Measurements from ENCODE around the gene IRAK2.
"Not testable (repeated sequence)": the region's sequence is repeated elsewhere in the genome, so short reads cannot be mapped to it uniquely, and the experiment has no call there.

IRAK2 gene

DNA sequence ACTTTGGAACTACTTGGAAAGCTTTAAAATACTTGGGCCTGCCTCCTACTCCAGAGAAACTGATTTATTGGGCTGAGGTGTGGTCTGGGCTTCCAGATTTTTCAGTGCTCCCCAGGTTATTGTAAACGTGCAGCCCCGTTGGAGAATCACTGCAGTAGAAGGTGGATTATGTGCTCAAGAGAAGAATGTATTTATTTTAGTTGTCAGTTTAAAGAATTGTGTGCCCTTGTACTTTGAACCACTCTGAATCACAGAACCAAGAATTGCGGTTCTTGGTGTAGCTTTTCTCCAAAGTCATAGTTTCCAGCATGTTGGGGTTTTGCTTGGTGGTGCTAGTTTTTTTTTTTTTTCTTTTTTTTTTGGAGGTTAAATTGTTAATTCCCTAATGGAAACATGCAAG is 85.1 kb downstream of the IRAK2 start:
- no peak for DNase-seq (ENCODE audit: low spot score)

DNA sequence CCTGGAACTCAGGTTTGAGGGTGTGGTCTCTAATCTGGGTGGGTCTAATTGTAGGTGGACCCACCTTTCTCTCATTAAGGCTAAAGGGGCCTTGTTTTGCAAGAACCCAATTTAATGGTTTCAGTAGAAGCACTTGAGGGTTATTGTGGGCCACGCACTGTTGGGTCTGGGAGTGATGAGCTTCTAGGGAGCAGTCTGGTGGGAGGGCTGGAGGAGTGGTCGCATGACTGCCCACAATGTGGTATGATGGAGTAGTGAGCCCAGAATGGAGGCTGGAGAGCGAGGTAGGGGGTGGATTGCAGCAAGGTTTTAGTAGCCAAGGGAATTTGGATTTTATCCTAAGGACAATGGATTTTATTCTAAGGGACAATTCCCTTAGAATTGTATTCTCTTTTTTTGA is 86.3 kb downstream of the IRAK2 start:
- no peak for DNase-seq (ENCODE audit: low spot score)

DNA sequence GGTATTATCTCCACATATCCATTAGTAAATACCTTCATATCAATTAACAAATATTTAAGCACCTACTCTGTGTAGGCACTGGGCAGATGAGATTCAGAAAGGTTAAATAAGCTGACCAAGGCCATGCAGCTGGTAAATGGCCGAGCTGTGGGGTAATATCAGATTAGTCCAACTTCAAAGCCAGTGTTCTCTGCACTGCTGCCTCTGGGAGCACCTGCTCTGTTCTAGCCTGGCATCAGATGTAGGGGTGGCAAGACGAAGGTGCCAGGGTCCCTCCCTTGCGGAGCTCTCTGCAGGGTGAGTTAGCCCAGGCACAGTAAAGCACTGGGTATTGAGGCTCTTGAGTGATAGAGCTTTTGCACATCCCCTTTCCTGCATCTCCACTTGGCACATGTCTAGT is 89.0 kb downstream of the IRAK2 start:
- no peak for DNase-seq (ENCODE audit: low spot score)

DNA sequence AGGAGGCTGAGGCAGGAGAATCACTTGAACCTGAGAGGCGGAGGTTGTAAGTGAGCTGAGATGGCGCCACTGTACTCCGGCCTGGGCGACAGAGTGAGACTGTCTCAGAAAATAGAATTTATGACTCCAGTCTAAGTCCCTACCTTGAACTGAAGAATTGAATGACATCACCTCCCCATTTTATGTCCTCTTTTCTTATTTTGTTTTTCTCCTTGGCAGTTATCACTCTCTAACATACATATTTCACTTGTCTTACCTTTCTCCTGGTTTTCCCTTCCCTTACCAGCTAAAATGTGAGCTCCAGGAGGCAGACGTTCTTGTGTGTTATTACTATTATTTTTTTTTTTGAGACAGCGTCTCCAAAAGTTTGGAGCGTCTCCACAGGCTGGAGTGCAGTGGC is 91.1 kb downstream of the IRAK2 start:
- DNase-seq (ENCODE audit: low spot score), result no peak

DNA sequence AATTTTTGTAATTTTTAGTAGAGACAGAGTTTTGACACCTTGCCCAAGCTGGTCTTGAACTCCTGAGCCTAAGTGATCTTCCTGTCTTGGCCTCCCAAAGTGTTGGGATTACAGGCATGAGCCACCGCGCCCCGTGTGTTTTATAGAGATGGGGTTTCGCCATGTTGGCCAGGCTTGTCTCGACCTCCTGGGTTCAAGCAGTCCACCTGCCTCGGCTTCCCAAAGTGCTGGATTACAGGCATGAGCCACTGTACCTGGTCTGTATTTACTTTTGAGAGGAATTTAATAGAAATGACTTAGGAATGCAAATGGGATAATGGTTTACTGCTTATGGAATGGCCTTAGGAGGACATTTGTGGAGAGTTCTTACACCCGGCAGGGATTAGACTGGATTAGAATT is 94.3 kb downstream of the IRAK2 start:
- DNase-seq (ENCODE audit: low spot score), result no peak

DNA sequence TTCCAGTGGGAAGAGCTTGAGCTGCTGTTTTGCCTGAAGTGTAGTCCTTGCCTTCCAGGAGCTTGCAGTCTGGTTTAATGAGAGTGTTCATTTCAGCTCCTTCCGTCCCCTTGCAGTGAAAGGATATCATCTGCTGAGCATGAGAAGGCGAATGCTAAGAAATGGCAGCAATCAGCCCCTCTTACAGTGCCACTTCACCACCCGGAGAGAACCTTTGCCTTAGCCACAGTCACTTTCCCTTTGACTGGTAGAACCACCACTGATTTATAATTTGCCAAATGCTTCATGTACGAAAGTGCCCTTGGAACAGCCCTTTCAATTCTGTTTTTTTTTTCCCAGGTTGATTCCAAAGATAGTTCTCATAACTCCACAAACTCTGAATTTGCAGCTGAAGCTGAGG is 95.1 kb downstream of the IRAK2 start:
- DNase-seq (ENCODE audit: low spot score), result no peak

DNA sequence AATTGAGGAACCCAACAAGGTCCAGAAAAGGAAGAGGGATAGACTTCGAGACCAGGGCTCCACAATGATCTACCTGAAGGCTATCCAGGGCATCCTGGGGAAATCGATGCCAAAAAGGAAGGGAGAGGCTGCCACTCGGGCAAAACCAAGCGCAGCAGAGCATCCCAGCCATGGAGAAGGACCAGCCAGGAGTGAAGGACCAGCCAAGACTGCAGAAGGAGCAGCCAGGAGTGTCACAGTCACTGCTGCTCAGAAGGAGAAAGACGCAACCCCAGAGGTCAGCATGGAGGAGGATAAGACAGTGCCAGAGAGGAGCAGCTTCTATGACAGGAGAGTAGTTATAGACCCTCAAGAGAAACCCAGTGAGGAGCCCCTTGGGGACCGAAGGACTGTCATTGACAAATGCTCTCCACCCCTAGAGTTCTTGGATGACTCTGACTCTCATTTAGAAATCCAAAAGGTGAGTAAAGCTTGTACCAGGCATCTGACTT is 95.5 kb downstream of the IRAK2 start:
- DNase-seq (ENCODE audit: low spot score), result no peak

DNA sequence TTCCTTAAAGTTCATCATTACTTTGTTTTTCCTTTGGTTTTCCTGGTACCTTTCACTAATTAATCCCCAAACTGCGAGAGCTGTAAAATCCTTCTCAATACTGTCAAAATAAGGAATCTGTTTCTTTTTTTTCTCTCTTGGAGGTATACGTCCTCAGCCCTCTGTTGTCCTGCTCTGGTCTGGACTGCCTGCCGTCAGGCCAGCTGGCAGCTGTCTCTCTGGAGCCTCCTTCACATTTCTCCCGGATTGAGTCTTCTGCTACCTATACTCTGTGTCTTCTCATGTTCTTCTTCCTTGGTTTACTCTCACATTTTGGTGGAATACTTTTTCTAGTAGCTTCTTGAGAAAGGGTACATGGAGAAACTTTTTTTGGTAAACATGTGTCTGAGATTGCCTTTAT is 97.3 kb downstream of the IRAK2 start:
- no peak for DNase-seq (ENCODE audit: low spot score)

DNA sequence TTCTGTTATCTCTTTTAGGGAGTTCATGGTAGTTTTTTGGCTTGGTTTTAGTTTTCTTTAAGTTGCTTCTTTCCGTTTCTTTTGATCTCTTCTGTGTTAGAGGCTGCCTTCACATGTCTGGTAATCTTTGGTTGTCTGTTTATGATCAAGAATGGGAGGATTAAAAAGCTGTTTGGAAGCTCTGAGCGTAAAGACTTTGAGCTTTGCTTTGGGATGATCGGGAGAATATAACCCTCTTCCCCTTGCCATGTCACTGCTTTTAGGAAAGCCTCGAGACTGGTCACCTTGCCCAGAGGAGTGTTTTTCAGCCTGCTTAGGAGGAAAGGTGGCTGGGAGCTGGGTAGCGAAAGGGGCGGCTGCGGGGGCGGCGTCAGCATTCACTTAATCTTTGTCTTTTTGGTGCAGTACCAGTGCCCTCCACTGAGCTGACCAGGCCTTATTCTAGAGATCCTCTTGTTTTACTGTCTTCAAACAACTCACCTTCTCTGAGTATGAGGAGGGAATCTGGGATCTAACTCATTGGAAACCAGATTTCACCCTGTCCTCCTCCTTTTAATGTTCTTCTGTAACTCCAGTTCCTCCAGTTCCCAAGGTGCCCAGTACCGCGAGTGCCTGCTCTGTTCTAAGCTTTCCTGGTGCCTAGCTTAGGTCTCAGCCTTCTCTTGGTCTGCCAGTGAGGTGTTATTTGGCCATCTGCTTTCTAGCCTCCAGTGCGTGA is 99.1 kb downstream of the IRAK2 start:
- DNase-seq (ENCODE audit: low spot score), result no peak

DNA sequence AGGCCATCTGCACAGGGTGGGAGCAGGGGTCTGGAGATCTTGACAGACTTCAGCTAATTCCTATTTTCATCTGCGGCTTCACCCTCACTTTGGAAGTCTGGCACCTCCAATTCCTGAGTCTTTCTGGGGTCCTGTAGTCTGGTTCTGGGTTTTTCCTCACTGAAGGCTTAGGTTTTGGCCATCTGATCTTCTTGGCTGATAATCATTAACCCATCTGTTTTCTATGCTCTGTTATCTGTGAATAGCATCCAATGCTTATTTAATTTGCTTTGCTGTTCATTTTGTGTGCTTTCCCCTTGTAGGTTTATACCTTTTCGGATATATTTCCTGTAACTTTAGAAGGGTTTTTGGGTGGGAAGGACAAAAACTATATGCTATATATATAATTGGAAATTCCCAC is 101.1 kb downstream of the IRAK2 start:
- no peak for DNase-seq (ENCODE audit: low spot score)

DNA sequence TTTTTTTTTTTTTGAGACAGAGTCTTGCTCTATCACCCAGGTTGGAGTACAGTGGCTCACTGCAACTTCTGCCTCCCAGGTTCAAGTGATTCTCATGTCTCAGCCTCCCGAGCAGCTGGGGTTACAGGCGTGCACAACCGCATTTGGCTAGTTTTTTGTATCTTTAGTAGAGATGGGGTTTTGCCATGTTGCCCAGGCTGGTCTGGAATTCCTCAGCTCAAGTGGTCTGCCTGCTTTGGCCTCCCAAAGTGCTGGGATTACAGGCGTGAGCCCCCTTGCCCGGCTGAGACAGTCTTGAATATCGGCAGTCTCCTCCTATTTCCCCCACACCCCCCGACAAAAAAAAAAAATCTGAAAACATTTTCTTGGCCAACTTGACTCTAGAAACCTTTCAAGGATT is 102.2 kb downstream of the IRAK2 start:
- DNase-seq (ENCODE audit: low spot score), result not testable (repeated sequence)

DNA sequence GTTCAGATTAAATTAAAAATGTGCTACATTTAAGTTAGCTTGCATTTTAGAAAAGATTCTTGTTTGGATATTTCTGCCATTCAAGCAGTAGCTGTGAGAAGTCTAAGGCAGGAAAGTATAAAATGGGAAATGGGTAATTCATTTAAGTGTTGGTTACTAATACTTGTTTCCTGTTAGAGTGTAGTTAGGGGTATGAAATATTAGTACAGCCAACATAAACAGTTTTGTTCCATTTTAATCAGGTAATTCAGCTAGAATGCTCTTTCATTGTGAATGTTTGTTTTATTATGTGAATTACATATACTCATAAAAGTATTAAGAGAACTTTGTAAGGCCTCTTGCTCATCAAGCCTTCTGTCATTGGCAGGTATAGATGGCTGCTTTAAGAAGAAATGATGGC is 103.4 kb downstream of the IRAK2 start:
- no peak for DNase-seq (ENCODE audit: low spot score)

DNA sequence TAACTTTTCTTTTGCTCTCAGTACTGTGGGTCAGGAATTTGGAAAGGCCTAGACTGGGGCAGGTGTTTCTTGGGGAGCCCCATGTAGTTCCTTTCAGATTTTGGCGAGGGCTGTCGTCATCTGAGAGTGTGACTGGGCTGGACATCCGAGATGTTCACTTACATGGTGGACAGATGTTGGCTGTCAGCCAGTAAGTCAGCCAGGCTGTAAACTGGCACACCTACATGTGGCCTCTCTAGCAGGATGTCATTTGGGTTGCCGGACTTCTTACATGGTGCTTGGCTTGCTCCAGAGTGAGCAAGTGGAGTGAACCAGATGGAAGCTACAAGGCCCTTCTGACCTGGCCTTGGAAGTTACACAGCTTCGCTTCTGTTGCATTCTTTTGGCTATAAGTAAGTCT is 104.2 kb downstream of the IRAK2 start:
- no peak for DNase-seq (ENCODE audit: low spot score)

DNA sequence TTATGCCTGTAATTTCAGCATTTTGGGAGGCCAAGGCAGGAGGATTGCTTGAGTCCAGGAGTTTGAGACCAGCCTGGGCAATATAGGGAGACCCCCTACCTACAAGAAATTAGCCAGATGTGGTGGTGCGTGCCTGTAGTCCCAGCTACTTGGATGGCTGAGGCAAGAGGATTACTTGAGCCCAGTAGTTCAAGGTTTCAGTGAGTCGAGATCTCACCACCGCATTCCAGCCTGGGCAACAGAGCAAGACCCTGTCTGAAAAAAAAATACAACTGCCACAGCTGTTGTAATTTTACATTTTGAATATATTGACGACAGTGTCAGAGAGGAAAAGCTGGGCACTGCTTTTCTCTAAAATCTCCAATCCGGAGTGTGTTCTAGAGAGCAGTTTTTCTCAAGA is 104.7 kb downstream of the IRAK2 start:
- no peak for DNase-seq (ENCODE audit: low spot score)

DNA sequence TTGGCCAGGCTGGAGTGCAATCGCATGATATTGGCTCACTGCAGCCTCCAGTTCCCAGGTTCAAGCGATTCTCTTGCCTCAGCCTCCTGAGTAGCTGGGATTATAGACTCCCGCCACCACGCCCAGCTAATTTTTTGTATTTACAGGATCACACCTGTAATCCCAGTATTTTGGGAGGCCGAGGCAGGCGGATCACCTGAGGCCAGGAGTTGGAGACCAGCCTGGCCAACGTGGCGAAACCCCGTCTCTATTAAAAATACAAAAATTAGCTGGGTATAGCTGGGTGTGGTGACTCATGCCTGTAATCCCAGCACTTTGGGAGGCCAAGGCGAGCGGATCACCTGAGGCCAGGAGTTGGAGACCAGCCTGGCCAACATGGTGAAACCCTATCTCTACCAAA is 107.8 kb downstream of the IRAK2 start:
- not testable (repeated sequence) for DNase-seq (ENCODE audit: low spot score)

DNA sequence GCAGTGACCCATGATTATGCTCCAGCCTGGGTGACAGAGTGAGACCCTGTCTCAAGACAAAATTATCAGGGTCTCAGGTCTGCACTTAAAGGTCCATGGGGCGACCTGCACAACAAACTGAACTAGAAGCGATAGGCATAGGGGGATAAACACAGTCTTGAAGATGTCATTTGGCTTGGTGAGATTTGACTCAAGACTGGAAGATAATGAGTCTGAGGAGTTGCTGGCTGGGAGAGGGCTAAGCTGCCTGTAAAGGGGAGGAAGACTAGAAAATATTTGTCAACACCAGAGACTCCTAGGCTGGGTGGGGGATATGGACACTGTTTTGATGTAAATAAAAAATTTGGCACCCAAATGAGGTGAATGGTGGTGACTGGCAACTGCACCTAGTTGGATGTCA is 108.3 kb downstream of the IRAK2 start:
- DNase-seq (ENCODE audit: low spot score), result no peak

DNA sequence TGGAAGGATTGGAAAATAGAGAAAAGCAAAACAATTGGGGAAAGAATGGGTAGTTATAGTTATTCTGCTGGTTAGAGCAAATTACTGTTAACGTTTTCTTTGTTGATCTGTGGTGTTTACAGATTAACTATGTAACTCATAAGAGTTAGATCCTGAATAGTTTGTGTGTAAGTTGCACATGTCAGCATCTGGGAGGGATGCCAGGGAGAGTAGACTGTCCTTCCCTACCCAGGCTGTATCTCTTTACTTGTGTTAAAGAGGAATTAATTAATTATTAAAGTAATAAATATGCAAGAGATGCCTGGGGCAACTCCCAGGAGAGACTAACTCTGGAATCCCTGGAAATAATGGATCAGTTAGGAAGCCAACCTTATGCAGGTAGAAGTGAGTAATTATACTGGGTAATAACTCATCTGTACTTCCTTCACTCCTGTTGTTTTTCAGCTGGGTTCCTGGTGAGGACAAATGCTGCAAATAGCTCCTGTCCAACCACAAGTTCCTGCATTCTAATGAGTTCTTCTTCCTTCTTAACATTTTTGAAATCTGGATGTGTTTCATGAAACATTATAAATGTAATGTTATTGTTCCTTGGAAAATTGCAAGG is 109.1 kb downstream of the IRAK2 start:
- no peak for DNase-seq (ENCODE audit: low spot score)

DNA sequence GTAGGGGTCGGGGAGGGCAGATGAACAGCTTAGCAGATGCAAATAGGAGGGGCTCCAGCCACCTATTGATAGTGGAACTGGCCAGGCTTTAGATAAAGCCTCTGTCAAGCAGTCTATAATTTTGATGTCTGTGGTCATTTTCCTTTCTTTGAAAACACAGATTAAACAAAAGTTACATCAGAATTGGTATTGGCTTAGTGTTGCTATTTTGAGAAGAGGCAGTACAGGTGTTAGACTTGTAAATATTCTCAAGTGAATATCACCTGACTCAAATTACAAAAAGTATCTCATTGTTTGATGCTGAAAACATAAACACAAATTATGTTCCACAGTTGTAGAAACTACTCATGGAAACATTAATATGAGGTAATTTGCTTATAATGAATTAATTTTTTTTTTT is 109.9 kb downstream of the IRAK2 start:
- no peak for DNase-seq (ENCODE audit: low spot score)

DNA sequence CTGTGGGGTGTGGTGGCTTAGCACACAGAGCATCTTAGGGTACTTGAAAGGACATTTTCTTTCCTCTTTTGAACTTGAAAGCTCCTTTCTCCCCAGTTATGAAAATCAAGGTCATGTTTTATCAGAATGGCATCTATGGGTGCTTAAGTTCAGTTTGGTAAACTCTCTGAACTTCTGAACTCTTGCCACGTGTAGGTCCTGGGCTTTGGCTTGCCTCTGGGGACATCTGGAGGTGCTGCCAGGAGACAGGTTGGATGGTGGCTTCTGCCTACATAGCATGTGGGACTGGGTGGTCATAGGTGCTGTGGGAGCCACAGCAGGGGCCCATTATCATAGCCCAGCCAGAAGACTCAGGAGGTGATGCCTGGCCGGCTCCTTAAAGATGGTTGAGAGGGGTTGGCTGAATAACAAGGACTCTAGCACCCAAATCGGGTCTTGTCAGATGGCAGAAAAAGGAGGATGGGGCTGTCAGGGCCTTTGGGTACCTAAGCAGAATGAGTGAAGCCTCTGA is 112.5 kb downstream of the IRAK2 start:
- no peak for DNase-seq (ENCODE audit: low spot score)

DNA sequence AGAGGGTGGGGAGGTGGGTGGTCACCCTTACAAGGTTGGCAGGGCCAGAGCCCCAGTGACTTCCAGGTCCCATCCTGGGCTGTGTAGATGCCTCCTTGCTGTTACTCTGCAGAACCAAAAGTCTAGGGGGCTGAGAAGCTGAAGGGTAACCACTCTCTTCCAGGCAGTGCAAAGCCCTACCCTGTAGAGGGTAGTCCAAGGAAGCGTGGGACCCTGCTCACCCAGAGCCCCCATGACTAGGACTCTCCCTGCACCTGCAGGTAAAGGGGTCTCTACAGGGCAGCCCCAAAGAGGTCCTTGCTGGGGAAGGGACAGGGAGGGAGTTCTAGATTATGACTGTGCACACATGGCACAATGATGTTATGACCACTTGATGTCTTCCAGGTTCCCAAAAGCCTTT is 113.8 kb downstream of the IRAK2 start:
- DNase-seq (ENCODE audit: low spot score), result no peak

DNA sequence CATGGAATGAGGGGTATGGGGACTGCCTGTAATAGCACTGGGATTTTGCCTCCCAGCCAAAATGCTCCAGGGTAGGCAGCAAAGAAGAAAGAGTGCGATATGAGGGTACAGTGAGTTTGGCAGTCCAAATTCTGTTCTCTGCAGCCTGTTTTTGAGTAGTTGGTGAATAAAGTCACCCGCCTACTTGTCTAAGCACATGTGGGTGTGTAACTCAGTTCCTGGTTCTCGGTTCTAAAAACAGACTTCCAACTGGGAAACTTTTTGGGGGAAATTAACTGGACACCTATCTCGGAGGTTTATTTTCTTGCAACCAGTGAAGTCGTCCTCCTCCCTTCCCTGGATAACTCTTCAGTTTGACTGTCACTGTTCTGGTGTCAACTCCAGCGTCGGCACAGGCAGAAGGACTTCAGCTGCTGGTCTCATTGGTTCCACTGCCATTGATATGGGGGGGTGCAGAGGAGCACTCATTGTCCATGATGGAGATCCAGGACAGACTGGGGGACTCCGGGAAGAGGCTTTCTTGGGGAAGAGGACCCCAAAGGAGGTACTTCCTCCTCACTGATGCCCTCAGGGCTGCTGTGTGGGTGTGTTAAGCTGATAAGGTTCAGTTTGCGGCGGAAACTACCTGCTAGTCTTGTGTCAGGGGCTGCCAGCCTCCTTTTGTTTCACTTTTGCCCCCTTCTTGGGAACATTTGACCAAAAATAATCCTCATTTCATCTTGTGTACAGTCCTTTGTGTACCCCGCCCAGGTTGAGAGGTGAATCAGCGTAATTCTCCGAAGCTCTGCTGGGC is 114.9 kb downstream of the IRAK2 start:
- DNase-seq (ENCODE audit: low spot score), result no peak

DNA sequence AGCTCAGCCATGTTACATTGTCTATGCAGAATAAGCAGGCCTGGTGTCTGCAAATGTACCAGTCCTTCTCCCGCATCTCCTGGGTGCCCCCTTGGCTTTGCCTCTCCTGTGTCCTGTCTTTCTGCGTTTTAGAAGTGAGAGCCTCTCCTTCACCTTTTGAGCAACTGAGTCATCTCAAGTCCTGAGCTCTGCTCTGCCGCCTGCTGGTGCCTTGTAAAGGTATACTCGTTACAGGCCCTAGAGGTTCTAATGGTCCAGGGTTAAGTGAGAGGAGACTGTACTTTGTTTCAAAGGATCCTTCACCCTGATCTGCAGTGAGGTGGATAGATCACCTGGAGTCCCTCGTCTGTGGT is 115.4 kb downstream of the IRAK2 start:
- DNase-seq (ENCODE audit: low spot score), result no peak

DNA sequence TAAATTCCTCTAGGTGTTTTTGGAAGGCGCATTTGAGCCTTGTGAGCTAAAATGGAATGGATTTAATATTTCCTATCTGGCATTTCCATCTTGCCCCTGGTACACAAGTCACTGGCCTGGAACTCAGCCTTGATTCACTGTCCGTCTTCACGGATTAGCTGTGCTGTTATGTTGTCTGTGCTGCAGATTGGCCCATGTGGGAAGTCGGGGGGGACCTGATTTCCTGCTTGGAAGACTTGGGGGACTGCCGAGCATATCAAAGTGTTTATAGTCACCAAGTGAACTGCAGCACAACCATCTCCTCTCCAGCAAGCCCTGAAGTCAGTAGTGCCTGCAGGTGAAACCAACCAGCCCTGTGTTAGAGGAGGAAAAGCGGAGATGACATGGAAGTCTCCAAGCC is 115.9 kb downstream of the IRAK2 start:
- DNase-seq (ENCODE audit: low spot score), result no peak
